ENCODE results near the gene BCL2. TPM values are rescaled to one million over a fixed set of nuclear protein-coding genes. Genes with fewer than 3 reads are reported as not detected.

Gene BCL2
- total and polyA plus RNA-seq, 9 of the 15 experiments (the other 6 are each of a cell fraction or from before 2014, with no cell fraction given) = 0.10 to 1.1 (median 0.65) TPM

- Histone ChIP-seq H4K20me1 (replicated peaks; ENCODE audit: control insufficient read depth, insufficient read depth, low read length) (no peaks in the 10 kb centered on the region; the same call in 1 of the 2 replicates), H2AFZ (ENCODE audit: low read depth, low read length) (no peak overlapping the region), H3K27ac (ENCODE audit: extremely low read depth, low read depth, low read length) (no peak overlapping the region), H3K36me3 (ENCODE audit: control insufficient read depth, insufficient read depth, low read length) (no peaks in the 10 kb centered on the region), H3K4me3 (no peak overlapping the region), H3K9me1 (ENCODE audit: control insufficient read depth, insufficient read depth, low read length) (no peaks in the 10 kb centered on the region), H3K9me3 (replicated peaks; ENCODE audit: control insufficient read depth, insufficient read depth, low read depth, low read length) (no peaks in the 10 kb centered on the region), H3K9ac (ENCODE audit: insufficient read depth in 1 of 2, low read depth in 2 of 2, low read length in 2 of 2) (no peak overlapping the region), H3K4me1 (replicated peaks in 1 of 2; ENCODE audit: control insufficient read depth in 2 of 2, insufficient read depth in 2 of 2, low read length in 2 of 2) (no peaks in the 10 kb centered on the region), H3K79me2 (ENCODE audit: control insufficient read depth, insufficient read depth, low read length) (no peaks in the 10 kb centered on the region), H3K27me3 (ENCODE audit: control insufficient read depth in 2 of 2, insufficient read depth in 2 of 2, low read length in 2 of 2) (peaks cover 0 to 26% of the 10 kb centered on the region in 2 experiments; a peak in 2 of 5 replicates), H3K4me2 (ENCODE audit: insufficient read depth, low read length) (no peak overlapping the region)
- FAIRE-seq (no peak), ATAC-seq (no peak), DNase-seq (ENCODE audit: extremely low read depth in 1 of 4, low spot score in 3 of 4) (no peak)
- BruUV-seq (replicated peaks) = no TSS peak
- in situ Hi-C loops (cut with MboI) = no loop called here
- 0% methylated on average over 3 of the region's 3 CpGs for WGBS (ENCODE audit: insufficient coverage, low coverage, missing lambda C conversion rate)
- CTCF ChIA-PET (ENCODE audit: low intra/inter-chr PET ratio) = no interaction called here
- TF ChIP-seq ETV5 (CRISPR knock-in tag; IDR thresholded peaks at IDR 0.05; ENCODE audit: low read depth) (no peak), NCOA1 (IDR thresholded peaks at IDR 0.05; ENCODE audit: low read depth) (no peak), SNRNP70 (optimal IDR thresholded peaks at IDR 0.05; ENCODE audit: low read depth, low read length) (no peak), SAFB2 (IDR thresholded peaks at IDR 0.05; ENCODE audit: borderline replicate concordance, low read depth, low read length, severe bottlenecking) (no peak), SIN3A (IDR thresholded peaks at IDR 0.05; ENCODE audit: borderline replicate concordance in 2 of 2, control insufficient read depth in 1 of 2, low read depth in 2 of 2, low read length in 2 of 2) (no peak), CHD2 (IDR thresholded peaks at IDR 0.05; ENCODE audit: low read depth, low read length) (no peak), WHSC1 (IDR thresholded peaks at IDR 0.05; ENCODE audit: low read length) (no peak), IFI16 (CRISPR knock-in tag; IDR thresholded peaks at IDR 0.05) (no peak), TAL1 (IDR thresholded peaks at IDR 0.05) (no peak), ZNF778 (CRISPR knock-in tag; IDR thresholded peaks at IDR 0.05) (no peak), KDM2B (CRISPR knock-in tag; IDR thresholded peaks at IDR 0.05) (no peak), ATF4 (CRISPR knock-in tag; IDR thresholded peaks at IDR 0.05) (no peak)
- TF ChIP-seq, protein P1, sequence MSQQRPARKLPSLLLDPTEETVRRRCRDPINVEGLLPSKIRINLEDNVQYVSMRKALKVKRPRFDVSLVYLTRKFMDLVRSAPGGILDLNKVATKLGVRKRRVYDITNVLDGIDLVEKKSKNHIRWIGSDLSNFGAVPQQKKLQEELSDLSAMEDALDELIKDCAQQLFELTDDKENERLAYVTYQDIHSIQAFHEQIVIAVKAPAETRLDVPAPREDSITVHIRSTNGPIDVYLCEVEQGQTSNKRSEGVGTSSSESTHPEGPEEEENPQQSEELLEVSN (IDR thresholded peaks at IDR 0.05; ENCODE audit: borderline replicate concordance in 1 of 2, extremely low read depth in 1 of 2, insufficient read depth in 1 of 2, insufficient read length in 1 of 2, low read depth in 1 of 2, low read length in 1 of 2, poor library complexity in 1 of 2, severe bottlenecking in 1 of 2) = no peak
- TF ChIP-seq, protein P2, sequence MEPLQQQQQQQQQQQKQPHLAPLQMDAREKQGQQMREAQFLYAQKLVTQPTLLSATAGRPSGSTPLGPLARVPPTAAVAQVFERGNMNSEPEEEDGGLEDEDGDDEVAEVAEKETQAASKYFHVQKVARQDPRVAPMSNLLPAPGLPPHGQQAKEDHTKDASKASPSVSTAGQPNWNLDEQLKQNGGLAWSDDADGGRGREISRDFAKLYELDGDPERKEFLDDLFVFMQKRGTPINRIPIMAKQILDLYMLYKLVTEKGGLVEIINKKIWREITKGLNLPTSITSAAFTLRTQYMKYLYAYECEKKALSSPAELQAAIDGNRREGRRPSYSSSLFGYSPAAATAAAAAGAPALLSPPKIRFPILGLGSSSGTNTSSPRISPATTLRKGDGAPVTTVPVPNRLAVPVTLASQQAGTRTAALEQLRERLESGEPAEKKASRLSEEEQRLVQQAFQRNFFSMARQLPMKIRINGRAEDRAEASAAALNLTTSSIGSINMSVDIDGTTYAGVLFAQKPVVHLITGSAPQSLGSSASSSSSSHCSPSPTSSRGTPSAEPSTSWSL (CRISPR knock-in tag; IDR thresholded peaks at IDR 0.05; ENCODE audit: borderline replicate concordance) = no peak
- TF ChIP-seq, protein P3, sequence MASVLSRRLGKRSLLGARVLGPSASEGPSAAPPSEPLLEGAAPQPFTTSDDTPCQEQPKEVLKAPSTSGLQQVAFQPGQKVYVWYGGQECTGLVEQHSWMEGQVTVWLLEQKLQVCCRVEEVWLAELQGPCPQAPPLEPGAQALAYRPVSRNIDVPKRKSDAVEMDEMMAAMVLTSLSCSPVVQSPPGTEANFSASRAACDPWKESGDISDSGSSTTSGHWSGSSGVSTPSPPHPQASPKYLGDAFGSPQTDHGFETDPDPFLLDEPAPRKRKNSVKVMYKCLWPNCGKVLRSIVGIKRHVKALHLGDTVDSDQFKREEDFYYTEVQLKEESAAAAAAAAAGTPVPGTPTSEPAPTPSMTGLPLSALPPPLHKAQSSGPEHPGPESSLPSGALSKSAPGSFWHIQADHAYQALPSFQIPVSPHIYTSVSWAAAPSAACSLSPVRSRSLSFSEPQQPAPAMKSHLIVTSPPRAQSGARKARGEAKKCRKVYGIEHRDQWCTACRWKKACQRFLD (CRISPR knock-in tag; IDR thresholded peaks at IDR 0.05) = no peak
- intact Hi-C loops (cut with micrococcal nuclease) = no loop called here
- POLR2A ChIA-PET = interaction anchor here (0.6 kb wide), 1 partner anchor 803 kb away, joined by 3 read pairs; no protein-coding TSS in a partner anchor
These were observed 212.8 kb downstream of the BCL2 start for GRCh38 chr18:63106727-63107126.

Measured in K562 (cell line).